COLO668 (cell line): ENCODE data around the gene NDUFB6.
"Not testable (repeated sequence)": the region's sequence is repeated elsewhere in the genome, so short reads cannot be mapped to it uniquely, and the experiment has no call there.

Experiments
- DNase-seq: peaks from one replicate; lab custom pipeline; 2025; ENCODE audit not compliant: unreplicated experiment; lab: John Stamatoyannopoulos, UW

Gene NDUFB6

DNA sequence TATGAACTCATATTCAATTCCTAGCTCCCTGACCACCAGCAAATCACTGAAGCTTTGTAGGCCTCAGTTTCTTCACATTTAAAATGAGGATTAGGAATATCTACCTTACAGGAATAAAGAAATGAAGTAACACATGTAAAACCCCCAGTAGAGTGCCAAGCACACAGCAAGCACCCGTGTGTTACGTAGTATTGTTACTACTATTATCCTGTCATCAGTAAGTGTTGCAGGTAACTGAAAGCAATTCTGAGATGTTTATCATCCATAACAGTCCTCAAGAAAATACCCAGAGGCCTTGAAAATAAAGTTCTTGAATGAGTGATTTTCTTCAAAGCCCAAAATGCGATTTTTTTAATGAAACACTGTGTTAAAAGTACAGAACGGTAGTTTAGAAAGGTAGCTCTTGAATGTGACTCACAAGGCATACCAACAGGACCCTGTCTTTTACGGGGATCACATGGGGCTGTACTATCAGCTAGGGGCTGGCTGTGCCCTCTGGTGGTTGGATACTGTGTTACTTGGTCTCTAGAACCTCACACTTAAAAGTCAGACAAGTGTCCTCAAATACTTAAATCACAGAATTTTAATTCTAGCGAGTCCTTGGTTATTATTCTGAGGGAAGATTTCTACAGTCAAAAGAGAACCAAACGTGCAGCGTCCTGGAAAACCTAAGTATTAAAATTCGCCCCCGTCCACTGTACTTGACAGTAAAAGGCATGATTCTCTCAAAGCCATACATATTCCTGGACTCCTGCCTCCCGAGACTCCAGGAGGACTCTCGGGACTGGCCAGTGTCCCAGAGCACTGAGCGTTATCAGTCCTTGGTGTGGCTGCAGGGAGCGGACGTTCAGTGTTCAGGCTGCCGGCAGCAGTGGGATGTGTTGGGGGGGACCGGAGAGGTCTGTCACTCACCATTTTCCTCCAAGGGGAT, 725 bp downstream of the NDUFB6 start:
- DNase-seq, result peak; percentile 66

DNA sequence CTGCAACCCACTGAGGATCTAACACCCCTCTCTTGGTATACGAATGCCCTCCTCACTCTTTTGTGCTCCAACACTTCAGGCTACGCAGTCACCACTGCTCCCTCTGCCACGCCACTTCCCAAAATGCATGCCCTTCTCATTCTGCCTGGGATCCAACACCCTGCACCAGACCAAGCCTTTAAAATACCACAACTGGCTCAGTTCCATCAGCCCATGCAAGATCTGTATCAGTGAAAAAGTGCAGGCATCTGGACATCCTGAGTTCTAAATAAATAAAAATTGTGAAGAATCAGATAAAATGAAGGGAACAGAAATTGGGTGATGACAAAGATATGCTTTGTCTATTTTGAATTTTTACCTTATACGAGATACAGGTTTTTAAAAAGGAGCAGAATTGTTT, 2.7 kb downstream of the NDUFB6 start:
- no peak for DNase-seq

DNA sequence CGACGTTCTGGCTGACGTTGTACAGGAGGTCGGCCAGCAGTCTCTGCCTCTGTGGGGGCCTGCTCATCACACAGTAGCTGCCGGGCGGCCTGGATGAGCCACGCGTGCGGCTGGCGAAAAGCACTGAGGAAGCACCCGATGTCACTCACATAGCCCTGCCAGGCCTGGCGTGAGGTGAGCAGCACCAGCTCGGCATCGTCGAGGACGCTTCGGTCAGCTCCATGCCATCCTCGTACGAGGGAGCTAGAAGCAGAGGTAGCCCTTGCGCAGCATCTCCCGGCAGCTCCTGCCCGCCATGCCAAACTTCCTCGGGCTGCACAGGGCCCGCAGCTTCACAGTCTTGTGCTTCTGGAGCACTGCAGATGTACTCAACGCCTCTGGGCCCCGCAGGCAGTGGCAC, 6.2 kb downstream of the NDUFB6 start:
- no peak for DNase-seq

DNA sequence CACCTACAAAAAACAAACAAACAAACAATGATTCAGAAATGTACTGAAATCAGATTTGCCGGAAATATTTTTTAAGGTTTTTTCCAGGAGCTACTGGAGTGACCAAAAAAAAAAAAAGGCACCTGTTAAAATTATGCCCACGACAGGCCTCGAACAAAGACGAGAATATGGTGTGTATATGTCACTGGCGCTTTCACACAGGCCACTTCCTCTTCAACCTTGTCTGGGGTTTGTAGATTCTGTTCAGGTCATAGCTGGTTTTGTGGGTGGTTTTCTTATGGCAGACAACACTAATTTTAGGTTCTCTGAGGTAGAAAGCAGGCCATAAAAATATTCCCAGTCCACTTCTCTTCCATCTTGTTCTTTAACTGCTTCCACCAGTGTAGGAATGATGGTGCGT, 7.0 kb downstream of the NDUFB6 start:
- no peak for DNase-seq

DNA sequence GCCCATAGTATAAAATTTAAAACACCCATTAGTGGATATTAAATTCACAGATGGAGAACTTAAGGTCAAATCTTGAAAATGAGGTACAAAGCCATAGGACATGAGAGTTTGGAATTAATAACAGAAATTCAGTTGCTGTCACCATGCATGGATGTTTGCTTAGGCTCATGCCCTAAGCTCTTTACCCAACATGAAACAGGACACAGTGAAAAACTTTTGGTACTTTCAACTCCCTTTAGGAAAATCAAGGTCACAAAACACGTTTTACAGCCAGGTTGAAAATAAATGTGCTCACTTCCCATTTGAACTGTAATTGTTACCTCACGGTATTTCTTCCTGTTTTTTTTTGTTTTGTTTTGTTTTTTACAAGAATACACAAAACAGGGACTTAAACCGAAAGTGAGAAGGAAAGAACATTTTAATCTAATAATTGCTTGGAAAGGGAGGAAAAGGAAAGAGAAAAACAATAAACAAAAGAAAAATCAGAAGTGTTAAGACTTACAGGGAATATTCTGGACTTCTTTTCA, 14.5 kb downstream of the NDUFB6 start:
- no peak for DNase-seq

DNA sequence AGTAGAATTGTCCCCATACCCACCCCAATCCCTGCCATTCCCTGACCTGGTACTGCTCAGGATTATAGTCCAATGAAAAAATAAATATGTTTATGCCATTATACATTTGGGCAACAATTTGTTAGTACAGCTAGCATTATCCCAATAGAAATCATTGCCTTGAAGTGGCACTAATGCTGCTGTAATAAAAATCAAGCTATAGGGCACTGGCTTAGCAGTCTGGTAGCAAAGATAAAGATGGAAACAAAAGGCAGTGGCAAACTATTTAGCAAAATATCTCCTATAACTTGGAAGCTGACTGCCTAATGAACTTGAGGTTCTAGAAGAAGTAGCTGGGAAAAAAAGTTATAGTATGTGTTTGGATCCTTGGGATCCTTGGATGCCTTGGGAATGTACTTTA, 18.4 kb downstream of the NDUFB6 start:
- no peak for DNase-seq

DNA sequence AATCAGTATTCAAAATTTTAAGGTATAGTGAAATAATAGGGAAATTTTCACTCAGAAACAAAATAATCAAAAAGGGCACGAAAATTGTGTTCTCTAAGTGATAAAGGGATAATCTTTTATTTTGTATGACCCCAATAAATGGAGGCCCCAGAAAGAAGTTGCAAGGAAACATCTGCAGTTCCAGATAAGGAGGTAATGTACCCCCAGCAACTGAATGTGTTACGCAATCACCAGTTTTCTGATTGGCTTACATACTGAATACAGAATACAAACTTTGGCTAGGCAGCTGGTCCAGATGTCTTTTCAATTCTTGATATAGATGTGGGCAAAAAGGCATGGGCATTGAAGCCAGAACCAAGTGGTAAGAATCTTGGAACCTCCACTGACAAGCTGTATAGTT, 18.9 kb downstream of the NDUFB6 start:
- DNase-seq, result no peak

DNA sequence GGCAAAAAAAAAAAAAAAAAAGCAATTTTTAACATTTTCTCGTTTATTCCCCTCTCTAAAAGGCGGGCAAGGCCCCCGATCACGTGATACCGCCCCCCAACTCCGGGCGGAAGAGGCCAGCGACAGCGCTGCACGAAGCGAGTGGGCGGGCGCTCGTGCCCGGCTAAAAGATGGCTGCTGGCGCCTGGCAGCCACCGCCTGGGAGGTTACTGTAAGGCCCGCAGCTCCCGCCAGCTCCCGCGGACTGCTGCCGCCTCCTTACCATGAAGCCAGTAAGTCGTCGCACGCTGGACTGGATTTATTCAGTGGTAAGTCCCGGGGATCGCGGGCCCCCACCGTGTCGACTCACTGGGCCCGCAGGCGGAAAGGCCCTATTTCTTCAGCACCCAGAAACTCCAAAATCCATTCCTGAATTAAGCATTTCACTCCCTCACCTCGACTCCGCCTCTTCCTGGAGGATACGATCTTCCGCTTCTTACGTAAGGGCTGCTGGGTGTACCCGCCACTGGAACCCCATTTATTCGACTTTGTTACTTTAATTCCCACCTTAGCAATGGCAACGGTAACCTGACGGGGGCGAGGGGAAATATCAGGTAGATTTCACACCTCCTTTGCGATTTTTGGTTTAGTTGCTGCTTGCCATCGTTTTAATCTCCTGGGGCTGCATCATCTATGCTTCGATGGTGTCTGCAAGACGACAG, 20.6 kb downstream of the NDUFB6 start, which contains the start of the genes SMIM27 and TOPORS:
Gene SMIM27, plus strand, starts transcription at position 156 of the 701 bp plus-strand sequence. Its CDS starts 108 bp downstream, at position 264.
Gene TOPORS, minus strand, starts transcription at position 415 of the 701 bp plus-strand sequence. Its CDS starts 150 bp downstream, at position 265.
- DNase-seq, result peak; percentile 94

DNA sequence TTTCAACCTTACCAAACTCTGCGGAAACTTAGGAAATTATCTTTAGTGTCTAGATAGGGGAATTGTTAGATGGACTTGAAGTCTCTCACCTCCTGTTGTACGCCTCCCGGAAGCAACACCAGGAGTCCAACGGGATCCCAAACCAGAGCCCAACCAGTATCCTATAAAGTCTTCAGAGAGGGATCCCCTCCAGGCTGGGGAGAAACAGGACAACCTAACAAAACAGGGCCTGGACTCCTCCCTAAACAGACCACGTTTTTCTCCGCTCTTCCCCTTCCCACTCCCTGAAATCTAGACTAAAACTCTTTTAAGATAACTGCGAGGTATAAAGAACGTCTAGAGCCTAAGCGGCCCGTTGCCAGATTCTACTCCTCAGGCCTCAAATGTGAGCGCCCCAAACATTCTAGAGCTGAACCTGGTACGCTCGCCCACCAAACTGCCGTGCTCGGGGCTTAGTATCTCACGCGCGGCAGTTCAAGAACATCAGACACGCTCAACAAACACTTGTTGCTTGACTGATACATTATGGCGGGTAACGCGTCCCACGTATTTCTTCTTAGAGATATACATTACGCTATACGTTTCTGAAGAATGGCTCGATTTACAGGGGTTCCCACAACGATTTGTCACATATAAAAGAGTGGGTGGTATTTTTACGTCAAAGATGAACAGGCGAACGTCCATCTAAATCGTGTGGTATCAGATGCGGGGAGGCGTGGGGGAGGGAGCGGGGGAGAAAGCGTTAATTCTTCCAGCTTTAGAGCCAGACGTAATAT, 21.5 kb downstream of the NDUFB6 start:
- DNase-seq, result peak; percentile 43

DNA sequence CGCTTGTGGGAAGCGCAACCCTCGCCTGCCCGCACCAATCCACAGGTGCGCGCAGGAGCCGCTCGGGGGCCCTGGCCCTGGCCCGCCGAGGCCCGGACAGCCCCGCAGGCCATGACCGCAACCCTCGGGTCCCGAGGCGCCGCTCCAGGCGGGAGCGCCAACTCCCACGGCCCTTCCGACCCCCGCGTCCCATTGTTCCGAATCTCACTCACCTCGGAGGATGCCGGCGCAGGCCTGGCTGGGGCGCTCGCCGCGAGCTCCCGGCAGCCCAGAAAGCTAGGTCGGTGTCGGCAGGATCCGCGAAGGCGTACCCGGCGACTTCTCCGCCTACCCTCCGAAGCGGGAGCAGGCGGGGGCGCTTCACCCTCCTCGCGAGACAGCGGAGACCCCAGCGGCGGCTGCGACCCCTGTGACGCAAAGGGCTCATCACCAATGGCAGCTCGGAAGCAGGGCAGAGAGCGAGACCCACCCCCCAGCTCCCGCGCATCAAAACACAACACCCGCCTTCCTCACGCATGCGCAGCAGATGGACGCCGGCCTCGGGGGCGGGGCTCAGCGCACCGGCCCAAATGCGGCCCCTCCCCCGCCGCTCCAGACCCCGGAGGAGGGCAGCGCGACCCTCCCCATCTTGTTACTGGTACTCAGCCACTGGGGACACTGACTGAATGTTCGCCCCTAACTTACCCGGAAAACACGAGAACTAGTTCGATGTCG, 22.2 kb downstream of the NDUFB6 start:
- DNase-seq, result peak; percentile 85

DNA sequence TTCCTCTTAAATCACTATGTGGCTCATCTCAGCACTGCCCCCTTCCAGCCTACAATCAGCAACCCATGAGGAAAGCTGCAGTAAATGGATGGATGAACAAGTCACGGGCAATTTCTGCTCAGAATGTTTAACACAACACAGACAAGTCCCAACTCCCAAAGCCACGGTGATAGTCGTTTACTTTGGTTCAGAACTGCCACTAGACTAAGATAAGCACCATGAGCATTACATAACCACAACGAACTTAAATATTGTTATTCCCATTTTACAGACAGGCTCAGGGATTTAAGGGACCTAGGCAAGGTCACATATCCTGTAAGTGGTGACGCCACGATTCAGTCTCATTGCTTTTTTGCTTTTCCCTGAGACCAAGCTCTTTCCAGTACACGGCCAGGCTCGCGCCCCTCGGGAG, 22.8 kb downstream of the NDUFB6 start:
- no peak for DNase-seq

DNA sequence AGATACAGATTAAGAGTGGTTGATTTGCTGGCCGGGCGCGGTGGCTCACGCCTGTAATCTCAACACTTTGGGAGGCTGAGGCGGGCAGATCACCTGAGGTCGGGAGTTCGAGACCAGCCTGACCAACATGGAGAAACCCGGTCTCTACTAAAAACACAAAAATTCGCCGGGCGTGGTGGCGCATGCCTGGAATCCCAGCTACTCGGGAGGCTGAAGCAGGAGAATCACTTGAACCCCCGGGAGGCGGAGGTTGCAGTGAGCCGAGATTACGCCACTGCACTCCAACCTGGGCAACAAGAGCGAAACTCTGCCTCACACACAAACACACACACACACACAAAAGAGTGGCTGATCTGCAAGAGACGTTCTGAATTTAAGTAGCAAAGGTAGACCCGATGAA, 24.7 kb downstream of the NDUFB6 start:
- not testable (repeated sequence) for DNase-seq

DNA sequence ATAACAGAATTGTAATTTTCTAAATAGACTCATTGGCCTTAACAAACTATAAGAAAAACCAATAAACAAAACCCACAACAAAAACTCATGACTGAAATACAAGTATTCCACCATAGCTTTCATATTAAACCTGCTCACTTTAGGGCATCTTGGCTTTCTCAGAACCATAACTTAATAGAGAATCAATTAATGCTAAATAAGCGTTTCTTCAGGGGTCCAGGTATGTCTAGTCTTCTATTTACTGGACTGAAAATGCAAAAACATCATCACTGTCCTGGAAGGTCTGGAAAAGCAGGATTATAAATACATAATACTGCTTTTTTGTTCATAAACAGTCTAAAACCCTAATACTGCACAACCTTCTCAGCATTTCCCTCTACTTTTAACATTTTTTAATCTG, 27.1 kb downstream of the NDUFB6 start:
- DNase-seq, result no peak

DNA sequence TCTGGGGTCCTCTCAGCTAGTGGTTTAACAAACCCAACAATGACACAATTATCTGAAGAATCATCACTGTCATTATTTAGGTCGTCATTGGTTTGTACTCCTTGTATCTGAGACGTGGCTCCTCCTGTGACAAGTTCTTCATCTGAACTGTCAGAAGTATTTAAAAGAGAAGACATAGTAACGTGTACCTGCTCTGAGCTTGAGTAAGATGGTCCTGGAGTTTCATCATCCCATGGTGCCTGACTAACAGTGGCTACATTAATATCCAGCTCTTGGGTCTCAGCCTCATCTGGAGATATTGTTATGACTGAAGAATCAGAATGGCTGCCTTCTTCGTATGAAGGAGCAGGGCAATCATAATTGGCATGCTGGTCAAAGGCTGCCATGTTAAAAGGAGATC, 29.9 kb downstream of the NDUFB6 start:
- no peak for DNase-seq

DNA sequence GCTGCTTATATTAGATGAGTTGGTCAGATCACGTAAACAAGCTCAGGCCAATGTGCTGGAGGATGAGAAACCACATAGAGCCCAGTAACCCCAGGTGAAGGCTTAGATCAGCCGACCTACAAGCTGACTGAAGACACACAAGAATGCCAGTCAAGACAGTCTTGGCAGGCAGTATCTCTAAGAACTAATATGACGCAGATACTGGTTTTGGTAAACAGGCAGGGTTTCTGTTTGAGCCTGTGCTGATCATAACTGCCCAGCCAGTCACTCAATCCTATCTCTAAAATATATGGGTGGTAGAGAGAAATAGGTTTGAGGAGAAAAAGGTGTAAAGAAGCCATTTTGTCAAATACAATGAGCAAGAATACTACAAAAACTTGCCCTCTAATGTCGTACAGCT, 39.1 kb downstream of the NDUFB6 start:
- DNase-seq, result no peak

DNA sequence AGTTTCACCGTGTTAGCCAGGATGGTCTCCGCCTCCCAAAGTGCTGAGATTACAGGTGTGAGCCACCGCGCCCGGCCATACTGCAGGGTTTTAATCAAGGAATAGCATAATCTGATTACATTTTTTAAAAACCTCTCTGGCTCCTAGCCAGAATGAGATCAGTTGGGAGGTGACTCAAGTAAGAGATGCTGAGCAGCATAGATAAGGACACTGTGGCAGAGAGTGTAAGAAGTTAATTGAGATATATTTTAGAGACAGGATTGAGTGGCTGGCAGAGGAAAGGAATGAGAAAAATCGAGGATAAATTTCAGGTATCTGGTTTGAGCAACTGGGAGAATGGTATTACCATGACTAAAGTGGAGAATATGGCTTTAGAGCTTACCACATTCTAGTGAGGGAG, 39.6 kb downstream of the NDUFB6 start:
- DNase-seq, result no peak

DNA sequence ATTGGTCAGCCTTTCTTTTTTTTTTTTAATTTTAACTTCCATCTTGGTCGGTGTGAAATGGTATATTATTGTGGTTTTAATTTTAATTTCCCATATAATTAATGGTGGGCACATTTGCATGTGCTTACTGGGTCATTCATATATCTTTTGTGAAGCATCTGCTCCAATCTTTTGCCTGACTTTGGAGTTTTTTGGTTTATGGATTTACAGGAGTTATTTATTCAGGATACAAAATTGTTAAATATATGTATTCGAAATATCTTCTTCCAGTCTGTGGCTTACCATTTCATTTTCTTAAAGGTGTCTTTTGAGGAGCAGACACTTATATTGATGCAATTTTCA, 46.3 kb downstream of the NDUFB6 start:
- no peak for DNase-seq

DNA sequence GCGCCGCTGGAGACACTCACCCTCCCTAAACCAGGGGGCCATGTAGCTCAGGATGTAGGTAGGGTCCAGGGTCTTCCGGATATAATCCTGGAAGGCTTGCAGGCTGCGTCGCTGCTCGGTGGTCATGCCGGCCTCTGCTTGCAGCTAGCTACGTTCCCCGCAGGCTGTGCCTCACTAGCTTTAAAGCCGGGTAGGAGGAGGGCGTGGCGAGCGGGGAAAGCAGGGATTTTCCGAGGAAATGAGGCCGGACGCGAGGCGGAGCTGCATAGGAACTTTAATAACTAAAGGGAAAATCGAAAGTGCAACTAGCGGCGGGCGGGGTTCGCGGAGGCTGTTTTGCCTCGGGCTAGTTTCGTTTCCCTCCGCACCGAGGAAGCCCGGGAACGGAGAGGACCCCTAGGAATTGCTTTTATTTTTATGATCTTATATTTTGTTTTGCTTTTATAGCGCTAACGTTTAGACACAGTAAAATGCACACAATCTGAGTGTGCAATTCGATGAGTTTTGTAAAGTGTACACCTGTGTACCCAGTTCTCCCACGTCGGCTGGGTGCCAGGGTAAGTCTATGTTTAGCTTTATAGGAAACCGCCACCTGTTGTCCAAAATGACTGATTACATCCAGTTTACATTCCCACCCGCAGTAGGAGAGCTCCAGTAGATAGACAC, 46.8 kb downstream of the NDUFB6 start, which contains the start of gene RIGI:
Gene RIGI, minus strand, starts transcription at position 156 of the 666 bp plus-strand sequence. Its CDS starts 30 bp downstream, at position 126.
- DNase-seq, result peak; percentile 89

DNA sequence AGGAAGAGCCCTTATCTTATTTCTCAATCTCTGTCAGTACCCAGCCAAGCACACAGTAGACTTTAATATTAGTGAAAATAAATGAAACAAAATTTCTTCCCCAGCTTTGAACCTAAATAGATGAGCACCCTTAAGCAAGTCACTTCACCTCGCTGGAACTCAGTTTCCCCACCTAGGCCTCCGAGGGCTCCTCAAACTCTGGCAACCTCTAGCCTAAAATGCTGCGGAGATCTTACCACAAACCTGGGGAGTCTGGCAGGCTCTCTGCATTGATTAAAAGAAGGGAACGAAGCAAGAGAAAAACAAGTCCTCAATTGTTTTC, 47.3 kb downstream of the NDUFB6 start:
- DNase-seq, result no peak
